Ishikawa (cell line): Measurements from ENCODE around the gene HMG20A.

Experiments used
- CEBPB ChIP-seq: IDR thresholded peaks from 2 replicates; pipeline ENCODE4 v1.6.1; 2012
- CREB1 ChIP-seq: IDR thresholded peaks from 2 replicates; pipeline ENCODE4 v1.6.1; 2012; ENCODE audit warnings: low read depth
- EGR1 ChIP-seq: IDR thresholded peaks from 2 replicates; pipeline ENCODE4 v1.6.1; 2012
- EP300 ChIP-seq: IDR thresholded peaks from 2 replicates; pipeline ENCODE4 v1.6.1; 2012; ENCODE audit warnings: borderline replicate concordance
- FOXM1 ChIP-seq: IDR thresholded peaks from 2 replicates; pipeline ENCODE4 v1.6.1; 2012; ENCODE audit warnings: low read depth, borderline replicate concordance
- NFIC ChIP-seq: IDR thresholded peaks from 2 replicates; pipeline ENCODE4 v1.6.1; 2012
- RAD21 ChIP-seq: IDR thresholded peaks from 2 replicates; pipeline ENCODE4 v1.6.1; 2012; ENCODE audit warnings: low read depth
- TAF1 ChIP-seq: IDR thresholded peaks from 2 replicates; pipeline ENCODE4 v1.6.1; 2012; ENCODE audit warnings: low read depth, mild to moderate bottlenecking
- TCF12 ChIP-seq: IDR thresholded peaks from 2 replicates; pipeline ENCODE4 v1.6.1; 2012; ENCODE audit warnings: low read depth
- TEAD4 ChIP-seq: IDR thresholded peaks from 2 replicates; pipeline ENCODE4 v1.6.1; 2012
- YY1 ChIP-seq: IDR thresholded peaks from 2 replicates; pipeline ENCODE4 v1.6.1; 2012; ENCODE audit warnings: low read depth
- ZBTB7A ChIP-seq: IDR thresholded peaks from 2 replicates; pipeline ENCODE4 v1.6.1; 2012; ENCODE audit warnings: low read depth
- TF ChIP-seq, protein P1 (sequence below): IDR thresholded peaks from 2 replicates; pipeline ENCODE4 v1.6.1; 2012
- TF ChIP-seq, protein P2 (sequence below): IDR thresholded peaks from 2 replicates; pipeline ENCODE4 v1.6.1; 2012; ENCODE audit warnings: low read depth, mild to moderate bottlenecking
- TF ChIP-seq, protein P3 (sequence below): IDR thresholded peaks from 2 replicates; pipeline ENCODE4 v1.6.1; 2012

The HMG20A gene

DNA sequence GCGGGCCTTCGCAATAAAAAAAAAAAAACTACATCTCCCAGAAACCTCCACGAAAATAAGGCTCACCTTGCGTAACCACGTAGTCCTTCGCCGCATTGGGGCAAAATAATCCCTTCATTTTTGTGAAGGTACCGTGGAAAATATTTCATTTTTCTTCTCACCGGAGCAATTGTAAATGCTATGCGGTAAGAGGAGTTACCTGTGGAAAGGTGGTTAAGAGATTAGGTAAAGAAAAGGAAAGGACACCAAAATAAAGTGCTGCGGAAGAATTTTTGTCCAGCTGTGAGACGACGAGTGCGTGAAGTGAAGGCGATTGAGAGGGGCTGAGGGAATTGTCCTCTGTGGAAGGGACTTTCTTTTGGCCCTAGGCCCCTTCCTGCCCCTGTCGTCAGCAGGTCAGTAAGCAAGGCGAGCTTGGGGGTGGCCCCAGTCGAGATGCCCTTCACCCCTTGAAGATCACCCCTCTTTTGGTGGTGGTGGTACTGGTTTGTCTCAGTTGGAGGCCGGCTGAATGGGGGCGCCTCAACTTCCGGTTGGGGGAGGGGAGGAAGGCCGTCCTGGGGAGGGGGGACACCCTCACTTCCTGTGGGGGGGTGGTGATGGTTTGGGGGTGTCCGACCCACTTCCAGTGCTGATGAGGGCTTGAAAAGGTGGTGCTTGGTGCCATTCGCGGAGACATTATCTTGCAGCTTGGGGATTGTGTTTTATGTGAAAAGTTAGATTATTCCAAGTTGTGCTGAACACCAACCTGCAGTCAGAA, at the start of gene HMG20A:
HMG20A (plus strand) TSS at position 279 of the 760 bp plus-strand sequence. CDS start 37,520 bp downstream, outside the sequence.
- TF ChIP-seq, protein P1, sequence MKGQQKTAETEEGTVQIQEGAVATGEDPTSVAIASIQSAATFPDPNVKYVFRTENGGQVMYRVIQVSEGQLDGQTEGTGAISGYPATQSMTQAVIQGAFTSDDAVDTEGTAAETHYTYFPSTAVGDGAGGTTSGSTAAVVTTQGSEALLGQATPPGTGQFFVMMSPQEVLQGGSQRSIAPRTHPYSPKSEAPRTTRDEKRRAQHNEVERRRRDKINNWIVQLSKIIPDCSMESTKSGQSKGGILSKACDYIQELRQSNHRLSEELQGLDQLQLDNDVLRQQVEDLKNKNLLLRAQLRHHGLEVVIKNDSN, result no peak
- TF ChIP-seq NFIC, result no peak
- peak; percentile 96 for TF ChIP-seq ZBTB7A
- TF ChIP-seq TAF1, result peak; percentile 80
- 0 out of 2 replicates have a peak, but pooled peaks have one; percentile 47 for TF ChIP-seq YY1
- TF ChIP-seq, protein P2, sequence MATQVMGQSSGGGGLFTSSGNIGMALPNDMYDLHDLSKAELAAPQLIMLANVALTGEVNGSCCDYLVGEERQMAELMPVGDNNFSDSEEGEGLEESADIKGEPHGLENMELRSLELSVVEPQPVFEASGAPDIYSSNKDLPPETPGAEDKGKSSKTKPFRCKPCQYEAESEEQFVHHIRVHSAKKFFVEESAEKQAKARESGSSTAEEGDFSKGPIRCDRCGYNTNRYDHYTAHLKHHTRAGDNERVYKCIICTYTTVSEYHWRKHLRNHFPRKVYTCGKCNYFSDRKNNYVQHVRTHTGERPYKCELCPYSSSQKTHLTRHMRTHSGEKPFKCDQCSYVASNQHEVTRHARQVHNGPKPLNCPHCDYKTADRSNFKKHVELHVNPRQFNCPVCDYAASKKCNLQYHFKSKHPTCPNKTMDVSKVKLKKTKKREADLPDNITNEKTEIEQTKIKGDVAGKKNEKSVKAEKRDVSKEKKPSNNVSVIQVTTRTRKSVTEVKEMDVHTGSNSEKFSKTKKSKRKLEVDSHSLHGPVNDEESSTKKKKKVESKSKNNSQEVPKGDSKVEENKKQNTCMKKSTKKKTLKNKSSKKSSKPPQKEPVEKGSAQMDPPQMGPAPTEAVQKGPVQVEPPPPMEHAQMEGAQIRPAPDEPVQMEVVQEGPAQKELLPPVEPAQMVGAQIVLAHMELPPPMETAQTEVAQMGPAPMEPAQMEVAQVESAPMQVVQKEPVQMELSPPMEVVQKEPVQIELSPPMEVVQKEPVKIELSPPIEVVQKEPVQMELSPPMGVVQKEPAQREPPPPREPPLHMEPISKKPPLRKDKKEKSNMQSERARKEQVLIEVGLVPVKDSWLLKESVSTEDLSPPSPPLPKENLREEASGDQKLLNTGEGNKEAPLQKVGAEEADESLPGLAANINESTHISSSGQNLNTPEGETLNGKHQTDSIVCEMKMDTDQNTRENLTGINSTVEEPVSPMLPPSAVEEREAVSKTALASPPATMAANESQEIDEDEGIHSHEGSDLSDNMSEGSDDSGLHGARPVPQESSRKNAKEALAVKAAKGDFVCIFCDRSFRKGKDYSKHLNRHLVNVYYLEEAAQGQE, result 0 out of 2 replicates have a peak, but pooled peaks have one; percentile 5
- TF ChIP-seq, protein P3, sequence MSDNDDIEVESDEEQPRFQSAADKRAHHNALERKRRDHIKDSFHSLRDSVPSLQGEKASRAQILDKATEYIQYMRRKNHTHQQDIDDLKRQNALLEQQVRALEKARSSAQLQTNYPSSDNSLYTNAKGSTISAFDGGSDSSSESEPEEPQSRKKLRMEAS, result peak; percentile 17; the same call in 1 of the 2 replicates
- TF ChIP-seq CEBPB, result peak; percentile 95
- TF ChIP-seq CREB1, result peak; percentile 72

DNA sequence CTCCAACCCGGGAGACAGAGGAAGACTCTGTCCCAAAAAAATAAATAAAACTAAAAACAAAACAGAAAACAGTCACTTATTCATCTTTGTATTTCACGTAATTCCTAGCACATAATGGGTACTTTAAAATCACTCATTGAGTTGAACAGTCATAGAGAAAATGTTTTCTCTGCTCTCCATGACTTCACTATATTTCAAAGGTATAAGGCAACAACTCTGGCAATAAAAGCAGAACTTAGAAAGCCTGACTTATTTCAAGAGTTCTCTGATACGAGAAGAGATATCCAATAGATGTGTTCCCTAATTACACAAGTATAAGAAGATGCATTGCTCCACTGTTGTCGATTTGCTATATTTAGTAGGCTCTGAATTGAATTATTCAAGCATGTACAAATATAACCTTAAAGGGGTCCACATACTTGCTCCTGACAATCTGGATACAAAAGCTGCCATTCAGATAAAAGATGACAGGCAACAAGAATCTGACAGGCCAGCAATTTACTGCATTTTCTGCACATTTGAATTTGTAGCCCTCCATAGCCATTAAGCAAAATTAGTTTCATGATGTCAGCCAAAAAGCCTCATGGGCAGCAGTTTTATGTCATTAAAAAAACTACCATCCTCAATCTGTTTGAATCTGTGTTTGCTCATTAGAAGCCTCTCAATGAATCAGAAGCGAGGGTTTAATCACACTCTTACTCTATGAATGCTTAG, 48.7 kb upstream of the HMG20A start:
- TF ChIP-seq TEAD4 (no peak), TCF12 (no peak), TAF1 (no peak), ZBTB7A (no peak), RAD21 (no peak), CEBPB (no peak), CREB1 (no peak)
- TF ChIP-seq, protein P3, result no peak
- TF ChIP-seq, protein P1, result no peak

DNA sequence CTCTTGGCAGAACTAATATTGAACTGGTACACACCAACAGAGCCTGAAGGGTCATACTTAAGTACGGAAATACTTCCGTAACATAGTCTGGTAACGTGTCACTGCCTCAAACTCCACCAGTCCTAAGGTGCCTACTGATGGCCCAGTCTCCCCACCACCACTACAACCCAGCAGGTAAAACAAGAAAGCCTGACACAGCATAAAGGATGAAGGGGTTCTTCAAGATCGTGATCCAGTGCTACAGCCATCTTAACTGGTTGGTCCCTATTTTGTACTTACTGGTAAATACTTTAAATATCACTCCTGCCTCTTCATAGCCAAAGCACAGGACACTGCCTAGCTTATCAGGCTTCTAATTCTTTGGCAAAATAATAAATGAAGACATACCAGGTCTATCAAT, 47.2 kb upstream of the HMG20A start:
- TF ChIP-seq EP300 (no peak), YY1 (no peak), CREB1 (no peak), TEAD4 (no peak), ZBTB7A (no peak), TCF12 (no peak), FOXM1 (no peak), TAF1 (no peak), RAD21 (no peak), CEBPB (no peak), NFIC (no peak), EGR1 (no peak)
- TF ChIP-seq, protein P1, result no peak
- TF ChIP-seq, protein P2, result no peak
- TF ChIP-seq, protein P3, result no peak

DNA sequence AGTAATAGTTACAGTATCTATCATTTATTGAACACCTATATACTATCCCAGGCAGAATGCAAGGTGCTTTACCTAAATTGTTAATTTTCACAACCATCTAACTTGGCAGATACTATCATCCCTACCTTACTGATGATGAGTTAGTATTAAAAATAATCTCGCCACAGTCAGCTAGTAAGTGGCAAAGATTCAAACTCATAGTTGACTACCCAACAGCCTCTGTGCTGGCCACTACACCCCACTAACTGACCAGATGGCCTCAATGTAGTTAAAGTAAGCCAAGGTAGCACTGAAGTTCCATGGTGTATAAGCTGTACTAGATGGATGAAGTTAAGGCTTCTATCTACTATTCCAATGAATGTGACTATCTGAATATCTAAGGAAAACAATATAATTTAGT, 45.6 kb upstream of the HMG20A start:
- TF ChIP-seq CREB1 (no peak), EGR1 (no peak), ZBTB7A (no peak), TCF12 (no peak), CEBPB (no peak), TEAD4 (no peak)
- TF ChIP-seq, protein P3, result no peak

DNA sequence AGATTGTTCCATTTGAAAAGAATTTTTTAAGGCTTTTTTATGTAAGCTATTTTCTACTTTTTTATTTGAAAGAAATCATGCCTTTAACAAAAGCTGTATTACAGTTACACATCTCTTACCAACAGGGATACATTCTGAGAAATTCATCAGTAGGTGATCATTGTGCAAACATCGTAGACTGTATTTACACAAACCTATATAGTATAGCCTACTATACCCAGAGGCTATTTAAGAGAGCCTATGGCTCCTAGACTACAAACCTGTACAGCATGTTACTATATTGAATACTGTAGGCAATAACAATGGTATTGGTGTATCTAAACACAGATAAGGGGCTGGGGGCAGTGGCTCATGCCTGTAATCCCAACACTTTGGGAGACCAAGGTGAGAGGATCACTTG, 43.9 kb upstream of the HMG20A start:
- TF ChIP-seq ZBTB7A (no peak), EP300 (no peak), YY1 (no peak), FOXM1 (no peak), RAD21 (no peak), TAF1 (no peak), CEBPB (no peak), EGR1 (no peak), TEAD4 (no peak), NFIC (no peak)
- TF ChIP-seq, protein P2, result no peak
- TF ChIP-seq, protein P1, result no peak
- TF ChIP-seq, protein P3, result no peak
